ENCODE data around the gene TRIM37. TPM values are rescaled to one million over a fixed set of nuclear protein-coding genes. Genes with fewer than 3 reads are reported as not detected.

TRIM37 gene
- total RNA-seq, 1 donor from 2014 or later = 25.1 TPM

- Mint-ChIP-seq H3K27ac (no peak overlapping the region), H3K9me3 (no peaks in the 10 kb centered on the region), H3K36me3 (peaks cover under 1% of the 10 kb centered on the region), H3K4me3 (no peak overlapping the region), H3K4me1 (ENCODE audit: unreplicated experiment) (no peaks in the 10 kb centered on the region), H3K27me3 (no peaks in the 10 kb centered on the region)
- TF ChIP-seq, protein P1, sequence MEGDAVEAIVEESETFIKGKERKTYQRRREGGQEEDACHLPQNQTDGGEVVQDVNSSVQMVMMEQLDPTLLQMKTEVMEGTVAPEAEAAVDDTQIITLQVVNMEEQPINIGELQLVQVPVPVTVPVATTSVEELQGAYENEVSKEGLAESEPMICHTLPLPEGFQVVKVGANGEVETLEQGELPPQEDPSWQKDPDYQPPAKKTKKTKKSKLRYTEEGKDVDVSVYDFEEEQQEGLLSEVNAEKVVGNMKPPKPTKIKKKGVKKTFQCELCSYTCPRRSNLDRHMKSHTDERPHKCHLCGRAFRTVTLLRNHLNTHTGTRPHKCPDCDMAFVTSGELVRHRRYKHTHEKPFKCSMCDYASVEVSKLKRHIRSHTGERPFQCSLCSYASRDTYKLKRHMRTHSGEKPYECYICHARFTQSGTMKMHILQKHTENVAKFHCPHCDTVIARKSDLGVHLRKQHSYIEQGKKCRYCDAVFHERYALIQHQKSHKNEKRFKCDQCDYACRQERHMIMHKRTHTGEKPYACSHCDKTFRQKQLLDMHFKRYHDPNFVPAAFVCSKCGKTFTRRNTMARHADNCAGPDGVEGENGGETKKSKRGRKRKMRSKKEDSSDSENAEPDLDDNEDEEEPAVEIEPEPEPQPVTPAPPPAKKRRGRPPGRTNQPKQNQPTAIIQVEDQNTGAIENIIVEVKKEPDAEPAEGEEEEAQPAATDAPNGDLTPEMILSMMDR (conservative IDR thresholded peaks at IDR 0.05) = no peak
- DNase-seq (ENCODE audit: extremely low spot score, unreplicated experiment) = no peak
These were observed 75.9 kb downstream of the TRIM37 start for GRCh38 chr17:59030811-59031210.

DNA sequence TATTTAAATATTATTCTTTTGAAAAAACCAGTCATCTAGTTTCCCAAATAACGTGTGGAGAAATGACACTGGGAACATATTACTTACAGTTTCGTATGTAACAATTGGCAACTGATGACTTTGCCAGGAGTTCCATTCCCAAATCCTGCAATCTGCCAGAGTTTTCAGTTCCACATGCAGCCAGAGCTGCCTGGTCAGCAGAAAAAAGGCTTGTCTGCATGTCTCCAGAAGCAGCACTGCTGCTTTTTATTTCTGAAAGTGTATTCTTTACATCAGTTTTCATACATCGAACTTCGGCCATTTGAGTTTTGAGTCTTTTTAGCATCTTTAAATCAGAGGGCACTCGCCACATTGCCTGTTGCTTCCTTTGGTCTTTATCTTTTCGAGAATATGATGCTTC, 78.4 kb downstream of the TRIM37 start:
- Mint-ChIP-seq H3K9me3 (no peaks in the 10 kb centered on the region), H3K4me3 (no peak overlapping the region), H3K27me3 (no peaks in the 10 kb centered on the region), H3K27ac (no peak overlapping the region), H3K4me1 (ENCODE audit: unreplicated experiment) (no peaks in the 10 kb centered on the region), H3K36me3 (no peaks in the 10 kb centered on the region)
- DNase-seq (ENCODE audit: extremely low spot score, unreplicated experiment) = no peak
- TF ChIP-seq, protein P1 (conservative IDR thresholded peaks at IDR 0.05) = no peak

- H3K4me1 Mint-ChIP-seq (ENCODE audit: unreplicated experiment) = no peaks in the 10 kb centered on the region
- no peak overlapping the region for H3K4me3 Mint-ChIP-seq
- TF ChIP-seq, protein P1 (conservative IDR thresholded peaks at IDR 0.05) = no peak
- no peak overlapping the region for H3K27ac Mint-ChIP-seq
- no peaks in the 10 kb centered on the region for H3K9me3 Mint-ChIP-seq
- no peak for DNase-seq (ENCODE audit: extremely low spot score, unreplicated experiment)
- no peaks in the 10 kb centered on the region for H3K27me3 Mint-ChIP-seq
- no peaks in the 10 kb centered on the region for H3K36me3 Mint-ChIP-seq
These were observed 78.9 kb downstream of the TRIM37 start for GRCh38 chr17:59027750-59028149.

- Mint-ChIP-seq H3K27ac (no peak overlapping the region), H3K27me3 (no peaks in the 10 kb centered on the region), H3K36me3 (peaks cover 1% of the 10 kb centered on the region), H3K4me1 (ENCODE audit: unreplicated experiment) (no peaks in the 10 kb centered on the region), H3K4me3 (no peak overlapping the region), H3K9me3 (no peaks in the 10 kb centered on the region)
- DNase-seq (ENCODE audit: extremely low spot score, unreplicated experiment) = no peak
- TF ChIP-seq, protein P1 (conservative IDR thresholded peaks at IDR 0.05) = no peak
These were observed 80.3 kb downstream of the TRIM37 start for GRCh38 chr17:59026176-59026939.

DNA sequence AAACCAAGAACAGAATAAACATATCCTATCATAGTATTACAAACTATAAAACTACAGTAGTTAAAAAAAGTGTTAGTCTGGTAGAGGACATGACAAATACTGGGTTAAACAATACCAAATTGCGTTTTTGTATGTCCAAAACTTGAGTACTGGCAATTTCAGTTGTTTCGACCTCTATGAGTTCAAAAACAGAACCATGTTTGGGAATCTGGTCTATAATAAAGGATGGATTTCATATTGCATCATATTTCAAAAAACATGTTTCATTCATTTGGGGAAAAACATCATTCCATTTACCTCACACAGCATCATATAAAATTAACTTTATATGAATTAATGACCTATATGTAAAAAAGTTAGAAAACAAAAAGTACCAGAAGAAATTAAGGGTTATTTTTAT, 81.8 kb downstream of the TRIM37 start:
- no peaks in the 10 kb centered on the region for H3K4me1 Mint-ChIP-seq (ENCODE audit: unreplicated experiment)
- H3K36me3 Mint-ChIP-seq = peaks cover 7% of the 10 kb centered on the region
- no peak overlapping the region for H3K4me3 Mint-ChIP-seq
- H3K27ac Mint-ChIP-seq = no peak overlapping the region
- no peaks in the 10 kb centered on the region for H3K9me3 Mint-ChIP-seq
- H3K27me3 Mint-ChIP-seq = no peaks in the 10 kb centered on the region
- TF ChIP-seq, protein P1 (conservative IDR thresholded peaks at IDR 0.05) = no peak
- DNase-seq (ENCODE audit: extremely low spot score, unreplicated experiment) = no peak
